Suprapubic skin (tissue), 3 donors: ENCODE data around the gene FRMD4A.

ENCODE experiments used
- POLR2A ChIP-seq, 2 donors: fragments of 450-650 bp; IDR thresholded peaks; one replicate each; pipeline ENCODE4 v1.6.1; 2017; ENCODE audit warnings: antibody characterized with exemption in 2 of 2, mild to moderate bottlenecking in 2 of 2, moderate library complexity in 2 of 2
- TF ChIP-seq, protein P1 (sequence below), 2 donors: fragments of 200-600 bp in 1 of 2; fragments of 450-650 bp in 1 of 2; sonication (generic) in 1 of 2; IDR thresholded peaks; one replicate each; pipeline ENCODE4 v1.5.1; 2016 to 2019; ENCODE audit warnings: antibody characterized with exemption in 2 of 2, mild to moderate bottlenecking in 1 of 2, moderate library complexity in 1 of 2

DNA sequence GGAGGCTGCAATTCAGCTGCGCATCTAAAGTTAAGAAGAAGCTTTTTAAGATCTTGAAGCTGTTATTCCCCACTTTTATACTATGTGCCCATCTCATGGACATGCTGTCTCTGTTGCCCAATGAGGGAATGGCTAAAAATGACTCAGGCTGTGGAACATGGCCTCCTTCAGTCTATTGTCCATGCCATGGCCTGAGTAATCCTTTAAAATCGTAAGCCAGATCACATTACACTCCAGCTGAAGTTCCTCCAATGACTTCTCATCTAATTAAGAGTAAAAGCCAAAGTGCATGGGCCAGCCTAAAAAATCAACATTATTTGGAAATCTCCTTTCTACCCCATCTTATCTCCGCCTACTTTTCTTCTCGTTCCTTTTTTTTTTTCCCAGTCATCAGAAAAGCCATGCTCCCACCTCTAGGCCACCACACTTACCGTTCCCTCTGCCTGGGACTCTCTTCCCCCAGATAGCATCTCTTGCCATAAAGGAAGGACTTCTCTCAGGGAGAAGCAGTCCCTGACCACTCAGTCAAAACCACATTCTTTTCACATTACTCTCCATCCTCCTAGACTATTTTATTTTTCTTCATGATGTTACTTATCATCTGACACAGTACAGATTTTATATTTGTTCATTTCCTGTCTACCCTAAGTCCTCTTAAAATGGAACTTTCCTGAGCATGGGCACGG, 406.5 kb downstream of the FRMD4A start:
- TF ChIP-seq, protein P1, sequence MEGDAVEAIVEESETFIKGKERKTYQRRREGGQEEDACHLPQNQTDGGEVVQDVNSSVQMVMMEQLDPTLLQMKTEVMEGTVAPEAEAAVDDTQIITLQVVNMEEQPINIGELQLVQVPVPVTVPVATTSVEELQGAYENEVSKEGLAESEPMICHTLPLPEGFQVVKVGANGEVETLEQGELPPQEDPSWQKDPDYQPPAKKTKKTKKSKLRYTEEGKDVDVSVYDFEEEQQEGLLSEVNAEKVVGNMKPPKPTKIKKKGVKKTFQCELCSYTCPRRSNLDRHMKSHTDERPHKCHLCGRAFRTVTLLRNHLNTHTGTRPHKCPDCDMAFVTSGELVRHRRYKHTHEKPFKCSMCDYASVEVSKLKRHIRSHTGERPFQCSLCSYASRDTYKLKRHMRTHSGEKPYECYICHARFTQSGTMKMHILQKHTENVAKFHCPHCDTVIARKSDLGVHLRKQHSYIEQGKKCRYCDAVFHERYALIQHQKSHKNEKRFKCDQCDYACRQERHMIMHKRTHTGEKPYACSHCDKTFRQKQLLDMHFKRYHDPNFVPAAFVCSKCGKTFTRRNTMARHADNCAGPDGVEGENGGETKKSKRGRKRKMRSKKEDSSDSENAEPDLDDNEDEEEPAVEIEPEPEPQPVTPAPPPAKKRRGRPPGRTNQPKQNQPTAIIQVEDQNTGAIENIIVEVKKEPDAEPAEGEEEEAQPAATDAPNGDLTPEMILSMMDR (IDR thresholded peaks at IDR 0.05), result no peak
- no peak for TF ChIP-seq POLR2A (IDR thresholded peaks at IDR 0.05)
